ENCODE data around the gene SNHG17. TPM values are rescaled to one million over a fixed set of nuclear protein-coding genes. Genes with fewer than 3 reads are reported as not detected.
"Not testable (repeated sequence)": the region's sequence is repeated elsewhere in the genome, so short reads cannot be mapped to it uniquely, and the experiment has no call there.

The SNHG17 gene
- total RNA-seq, 1 donor from 2014 or later = 78.7 TPM

DNA sequence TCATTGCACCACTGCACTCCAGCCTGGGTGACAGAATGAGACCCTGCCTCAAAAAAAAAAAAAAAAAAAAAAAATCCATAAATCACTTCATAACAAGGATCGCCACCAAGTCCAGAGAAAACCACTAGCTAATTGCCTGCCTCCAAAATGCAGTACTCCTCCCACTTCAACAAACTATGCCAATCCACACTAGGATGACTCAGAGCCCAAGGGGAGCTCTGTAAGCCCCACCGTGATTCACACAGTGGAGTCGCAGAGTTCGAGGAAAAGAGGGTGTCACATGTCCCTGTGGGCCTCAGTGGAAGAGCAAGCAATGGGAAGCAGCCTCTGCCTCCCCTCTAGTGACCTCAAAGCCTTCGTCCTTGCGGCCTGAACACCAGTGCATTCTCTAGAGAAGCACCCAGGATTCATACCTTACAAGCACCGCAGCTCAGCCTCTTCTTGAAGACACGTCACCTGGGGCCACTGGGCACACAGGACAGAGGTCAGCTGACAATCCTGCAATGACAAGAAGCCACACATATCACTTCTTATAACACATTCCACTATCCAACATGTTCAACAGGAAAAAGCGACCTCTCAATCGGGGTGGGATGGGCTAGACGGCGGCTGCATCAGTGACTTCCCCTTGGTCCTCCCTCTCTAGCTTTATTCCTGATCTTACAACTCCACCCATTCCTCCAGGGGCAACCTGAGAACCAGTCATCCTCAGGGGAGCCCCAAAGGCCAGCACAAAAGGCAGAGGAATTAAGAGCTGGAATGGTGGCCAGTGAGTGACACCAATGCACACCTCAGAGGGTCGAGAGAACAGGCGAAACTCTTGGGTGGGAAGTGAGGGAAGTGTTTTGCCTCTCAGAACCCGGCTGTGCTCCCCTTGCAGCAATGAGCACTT lies 8.9 kb downstream of the SNHG17 start:
- peaks cover 96% of the 10 kb centered on the region for H3K36me3 Mint-ChIP-seq (ENCODE audit: low read depth)
- no peak overlapping the region for H3K27ac Mint-ChIP-seq
- intact Hi-C loops (cut with micrococcal nuclease) = no loop called here
- no peak for DNase-seq (ENCODE audit: low spot score)
- no peaks in the 10 kb centered on the region for H3K9me3 Mint-ChIP-seq
- no peak overlapping the region for H3K4me3 Mint-ChIP-seq (ENCODE audit: low read depth)
- no peaks in the 10 kb centered on the region for H3K27me3 Mint-ChIP-seq (ENCODE audit: low read depth)
- peaks cover 26% of the 10 kb centered on the region for H3K4me1 Mint-ChIP-seq (ENCODE audit: low read depth)

DNA sequence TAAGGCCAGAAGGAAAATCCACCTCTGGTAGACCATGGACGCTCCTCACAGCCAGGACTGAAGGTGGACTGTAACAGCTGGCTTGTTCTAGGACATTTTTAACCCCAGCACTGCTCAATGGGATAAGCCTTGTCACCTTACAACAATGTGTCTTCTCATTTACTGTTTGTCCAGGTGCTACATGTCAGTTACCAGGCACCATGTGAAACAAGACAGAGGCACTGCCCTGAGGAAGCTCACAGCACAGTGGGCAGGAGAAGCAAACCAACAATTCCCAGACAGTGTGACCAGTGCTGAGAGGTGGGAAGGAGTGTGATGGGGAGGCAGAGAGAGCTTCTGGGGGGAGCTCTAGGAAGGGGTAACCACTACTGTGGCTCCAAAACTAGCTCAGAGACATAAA lies 10.7 kb downstream of the SNHG17 start:
- H3K9me3 Mint-ChIP-seq = no peaks in the 10 kb centered on the region
- H3K4me1 Mint-ChIP-seq (ENCODE audit: low read depth) = peaks cover 20% of the 10 kb centered on the region
- intact Hi-C loops (cut with micrococcal nuclease) = no loop called here
- H3K27ac Mint-ChIP-seq = no peak overlapping the region
- peaks cover 96% of the 10 kb centered on the region for H3K36me3 Mint-ChIP-seq (ENCODE audit: low read depth)
- DNase-seq (ENCODE audit: low spot score) = no peak
- H3K27me3 Mint-ChIP-seq (ENCODE audit: low read depth) = no peaks in the 10 kb centered on the region
- H3K4me3 Mint-ChIP-seq (ENCODE audit: low read depth) = no peak overlapping the region

DNA sequence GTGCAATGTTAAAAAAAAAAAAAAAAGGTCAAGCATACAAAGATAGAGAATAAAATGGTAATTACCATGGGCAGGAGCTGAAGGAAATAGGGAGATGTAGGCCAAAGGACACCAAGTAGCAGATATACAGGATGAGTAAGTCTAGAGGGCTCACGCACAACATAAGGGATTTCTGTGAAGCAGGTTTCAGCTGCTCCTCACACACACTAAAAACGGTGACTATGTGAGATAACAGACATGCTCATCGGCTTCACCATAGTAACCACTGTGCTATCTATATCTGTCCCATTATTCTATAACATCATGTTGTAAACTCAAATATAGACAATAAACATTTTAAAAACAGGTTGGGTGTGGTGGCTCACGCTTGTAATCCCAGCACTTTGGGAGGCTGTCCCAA lies 11.6 kb downstream of the SNHG17 start:
- H3K4me1 Mint-ChIP-seq (ENCODE audit: low read depth) = peaks cover 20% of the 10 kb centered on the region
- no peak overlapping the region for H3K4me3 Mint-ChIP-seq (ENCODE audit: low read depth)
- no peaks in the 10 kb centered on the region for H3K27me3 Mint-ChIP-seq (ENCODE audit: low read depth)
- H3K9me3 Mint-ChIP-seq = no peaks in the 10 kb centered on the region
- intact Hi-C loops (cut with micrococcal nuclease) = no loop called here
- H3K36me3 Mint-ChIP-seq (ENCODE audit: low read depth) = peaks cover 96% of the 10 kb centered on the region
- H3K27ac Mint-ChIP-seq = no peak overlapping the region
- DNase-seq (ENCODE audit: low spot score) = no peak

- Mint-ChIP-seq H3K27ac (no peak overlapping the region), H3K36me3 (ENCODE audit: low read depth) (peaks cover 92% of the 10 kb centered on the region), H3K4me3 (ENCODE audit: low read depth) (no peak overlapping the region), H3K4me1 (ENCODE audit: low read depth) (peaks cover 14% of the 10 kb centered on the region), H3K9me3 (no peaks in the 10 kb centered on the region), H3K27me3 (ENCODE audit: low read depth) (no peaks in the 10 kb centered on the region)
- intact Hi-C loops (cut with micrococcal nuclease) = no loop called here
- DNase-seq (ENCODE audit: low spot score) = no peak
Observed at GRCh38 chr20:38421915-38422314, 13.2 kb downstream of the SNHG17 start.

GRCh38 chr20:38420388-38421085 lies 14.6 kb downstream of the SNHG17 start:
- H3K4me3 Mint-ChIP-seq (ENCODE audit: low read depth) = no peak overlapping the region
- H3K36me3 Mint-ChIP-seq (ENCODE audit: low read depth) = peaks cover 91% of the 10 kb centered on the region
- no peak overlapping the region for H3K27ac Mint-ChIP-seq
- peaks cover 6% of the 10 kb centered on the region for H3K4me1 Mint-ChIP-seq (ENCODE audit: low read depth)
- DNase-seq (ENCODE audit: low spot score) = no peak
- H3K9me3 Mint-ChIP-seq = no peaks in the 10 kb centered on the region
- intact Hi-C loops (cut with micrococcal nuclease) = no loop called here
- no peaks in the 10 kb centered on the region for H3K27me3 Mint-ChIP-seq (ENCODE audit: low read depth)

DNA sequence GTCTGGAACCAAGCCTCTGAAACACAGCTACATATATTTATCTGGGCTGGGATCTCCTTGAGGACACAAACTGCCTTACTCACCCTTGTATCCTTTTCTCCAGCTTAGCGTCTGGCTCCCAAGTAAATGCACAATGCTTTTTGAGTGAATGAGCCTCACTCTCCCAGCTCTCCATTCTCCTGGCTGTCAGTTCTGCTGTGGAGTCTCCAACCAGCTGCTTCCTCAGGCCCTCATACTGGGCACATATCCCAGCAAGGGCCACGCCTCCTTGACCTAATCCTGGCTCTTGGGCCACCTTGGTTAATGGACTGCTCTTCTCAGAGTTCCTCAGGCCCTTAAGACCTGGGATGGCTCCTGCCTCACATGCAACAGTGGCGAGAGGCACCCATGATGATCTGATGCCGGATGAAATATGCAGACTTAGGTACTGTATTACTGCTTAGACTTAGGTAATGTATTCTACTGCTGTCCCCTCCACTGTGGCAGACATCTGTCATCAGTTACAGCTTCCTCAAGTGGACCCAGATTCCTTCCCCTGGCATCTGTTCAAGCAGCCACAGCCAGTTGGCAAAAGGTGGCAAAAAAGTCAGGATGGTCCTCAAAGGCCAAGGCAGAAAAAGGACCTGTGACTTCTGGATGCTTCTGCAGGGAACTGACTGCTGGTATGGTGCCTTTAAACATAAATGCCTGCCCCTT lies 16.5 kb downstream of the SNHG17 start:
- intact Hi-C loops (cut with micrococcal nuclease) = no loop called here
- H3K4me1 Mint-ChIP-seq (ENCODE audit: low read depth) = peaks cover 6% of the 10 kb centered on the region
- peaks cover 82% of the 10 kb centered on the region for H3K36me3 Mint-ChIP-seq (ENCODE audit: low read depth)
- H3K9me3 Mint-ChIP-seq = no peaks in the 10 kb centered on the region
- no peak overlapping the region for H3K4me3 Mint-ChIP-seq (ENCODE audit: low read depth)
- no peak overlapping the region for H3K27ac Mint-ChIP-seq
- no peak for DNase-seq (ENCODE audit: low spot score)
- H3K27me3 Mint-ChIP-seq (ENCODE audit: low read depth) = no peaks in the 10 kb centered on the region

GRCh38 chr20:38414769-38415450 lies 20.2 kb downstream of the SNHG17 start:
- H3K36me3 Mint-ChIP-seq (ENCODE audit: low read depth) = peaks cover 68% of the 10 kb centered on the region
- no peaks in the 10 kb centered on the region for H3K27me3 Mint-ChIP-seq (ENCODE audit: low read depth)
- H3K4me1 Mint-ChIP-seq (ENCODE audit: low read depth) = peaks cover 3% of the 10 kb centered on the region
- intact Hi-C loops (cut with micrococcal nuclease) = no loop called here
- H3K9me3 Mint-ChIP-seq = no peaks in the 10 kb centered on the region
- H3K4me3 Mint-ChIP-seq (ENCODE audit: low read depth) = no peak overlapping the region
- DNase-seq (ENCODE audit: low spot score) = no peak
- no peak overlapping the region for H3K27ac Mint-ChIP-seq

GRCh38 chr20:38412877-38413577 lies 22.1 kb downstream of the SNHG17 start:
- Mint-ChIP-seq H3K27me3 (ENCODE audit: low read depth) (no peaks in the 10 kb centered on the region), H3K4me3 (ENCODE audit: low read depth) (no peak overlapping the region), H3K4me1 (ENCODE audit: low read depth) (no peaks in the 10 kb centered on the region), H3K36me3 (ENCODE audit: low read depth) (peaks cover 55% of the 10 kb centered on the region), H3K9me3 (no peaks in the 10 kb centered on the region), H3K27ac (no peak overlapping the region)
- intact Hi-C loops (cut with micrococcal nuclease) = no loop called here
- no peak for DNase-seq (ENCODE audit: low spot score)

GRCh38 chr20:38407822-38408221 lies 27.3 kb downstream of the SNHG17 start:
- not testable (repeated sequence) for H3K9me3 Mint-ChIP-seq

DNA sequence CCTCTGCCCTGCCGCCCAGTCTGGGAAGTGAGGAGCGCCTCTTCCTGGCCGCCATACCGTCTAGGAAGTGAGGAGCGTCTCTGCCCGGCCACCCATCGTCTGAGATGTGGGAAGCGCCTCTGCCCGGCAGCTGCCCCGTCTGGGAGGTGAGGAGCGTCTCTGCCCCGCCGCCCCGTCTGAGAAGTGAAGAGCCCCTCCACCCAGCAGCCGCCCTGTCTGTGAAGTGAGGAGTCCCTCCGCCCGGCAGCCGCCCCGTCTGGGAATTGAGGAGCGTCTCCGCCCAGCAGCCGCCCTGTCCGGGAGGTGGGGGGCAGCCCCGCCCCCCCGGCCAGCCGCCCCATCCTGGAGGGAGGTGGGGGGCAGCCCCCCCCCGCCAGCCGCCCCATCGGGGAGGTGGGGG lies 27.8 kb downstream of the SNHG17 start:
- Mint-ChIP-seq H3K27ac (no peak overlapping the region), H3K4me3 (ENCODE audit: low read depth) (no peak overlapping the region), H3K36me3 (ENCODE audit: low read depth) (peaks cover 20% of the 10 kb centered on the region), H3K27me3 (ENCODE audit: low read depth) (no peaks in the 10 kb centered on the region), H3K9me3 (no peaks in the 10 kb centered on the region), H3K4me1 (ENCODE audit: low read depth) (no peaks in the 10 kb centered on the region)
- DNase-seq (ENCODE audit: low spot score) = no peak
- intact Hi-C loops (cut with micrococcal nuclease) = no loop called here

More at GRCh38 chr20:38407822-38408221, 27.3 kb downstream of the SNHG17 start:
- peaks cover 25% of the 10 kb centered on the region for H3K36me3 Mint-ChIP-seq (ENCODE audit: low read depth)
- DNase-seq (ENCODE audit: low spot score); H3K27ac Mint-ChIP-seq; H3K4me1 Mint-ChIP-seq (ENCODE audit: low read depth); intact Hi-C loops (cut with micrococcal nuclease); H3K4me3 Mint-ChIP-seq (ENCODE audit: low read depth); H3K27me3 Mint-ChIP-seq (ENCODE audit: low read depth): not testable (repeated sequence)

- H3K4me3 Mint-ChIP-seq (ENCODE audit: low read depth) = no peak overlapping the region
- H3K9me3 Mint-ChIP-seq = no peaks in the 10 kb centered on the region
- no peak for DNase-seq (ENCODE audit: low spot score)
- no peaks in the 10 kb centered on the region for H3K27me3 Mint-ChIP-seq (ENCODE audit: low read depth)
- H3K27ac Mint-ChIP-seq = no peak overlapping the region
- intact Hi-C loops (cut with micrococcal nuclease) = no loop called here
- no peaks in the 10 kb centered on the region for H3K4me1 Mint-ChIP-seq (ENCODE audit: low read depth)
- peaks cover 14% of the 10 kb centered on the region for H3K36me3 Mint-ChIP-seq (ENCODE audit: low read depth)
Observed at GRCh38 chr20:38406476-38406875, 28.7 kb downstream of the SNHG17 start.

DNA sequence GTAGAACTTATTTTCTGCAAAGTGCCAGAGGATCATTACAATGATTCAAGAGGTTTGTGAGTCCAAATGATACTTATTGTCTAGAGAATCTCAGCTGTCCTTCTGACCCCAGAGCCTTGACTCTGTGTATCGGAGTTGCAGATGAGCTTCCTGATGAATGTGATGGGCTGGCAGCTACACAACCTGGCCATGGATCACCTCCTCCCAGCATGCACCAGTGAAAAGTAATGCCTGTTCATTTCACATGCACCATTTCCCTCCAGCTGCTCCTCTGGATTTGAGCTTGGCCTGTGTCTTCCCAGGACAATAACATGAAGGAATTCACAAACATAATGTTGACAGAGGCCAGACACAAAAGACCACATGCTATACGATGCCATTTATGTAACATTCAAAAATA lies 30.0 kb downstream of the SNHG17 start:
- H3K4me1 Mint-ChIP-seq (ENCODE audit: low read depth) = no peaks in the 10 kb centered on the region
- peaks cover 9% of the 10 kb centered on the region for H3K36me3 Mint-ChIP-seq (ENCODE audit: low read depth)
- DNase-seq (ENCODE audit: low spot score) = no peak
- intact Hi-C loops (cut with micrococcal nuclease) = no loop called here
- no peak overlapping the region for H3K27ac Mint-ChIP-seq
- H3K9me3 Mint-ChIP-seq = no peaks in the 10 kb centered on the region
- no peak overlapping the region for H3K4me3 Mint-ChIP-seq (ENCODE audit: low read depth)
- H3K27me3 Mint-ChIP-seq (ENCODE audit: low read depth) = peaks cover 2% of the 10 kb centered on the region

Measured in activated T-helper 2 cell treated with anti-CD3 and anti-CD28 coated beads, Interferon-gamma antibody, Interleukin-2, Interleukin-4, amounts not matched to agents 10 μg/mL and 5 μg/mL and 100 μg/mL, durations not matched to agents 14 hours and 24 hours and 36 hours (primary cell).